ENCODE results near the gene TMEM190. TPM values are rescaled to one million over a fixed set of nuclear protein-coding genes. Genes with fewer than 3 reads are reported as not detected.

The TMEM190 gene
- total RNA-seq, 1 experiment from 2014 or later, result 0.74 TPM

- BruUV-seq (replicated peaks), result no TSS peak
- H3K27ac ChIP-seq (ENCODE audit: low read length), result no peak overlapping the region
- DNase-seq (ENCODE audit: low read depth, low spot score), result no peak
- peak; percentile 56 for ATAC-seq
- POLR2A ChIA-PET, result interaction anchor here (0.6 kb wide), 2 partner anchors 14 to 144 kb away, joined by 3 read pairs; partner anchors contain the start of gene COX6B2
- peaks cover 23% of the 10 kb centered on the region for H3K4me1 ChIP-seq (ENCODE audit: control insufficient read depth, insufficient read depth, low read length)
- TF ChIP-seq REST (IDR thresholded peaks at IDR 0.05; ENCODE audit: insufficient read depth in 1 of 2, low read depth in 2 of 2, low read length in 1 of 2) (no peak), TCF7L2 (IDR thresholded peaks at IDR 0.05; ENCODE audit: low read depth, low read length) (no peak), SIN3A (IDR thresholded peaks at IDR 0.05; ENCODE audit: borderline replicate concordance, insufficient read depth, low read depth, low read length) (peak; percentile 34; the same call in 1 of the 2 replicates), POLR2AphosphoS5 (IDR thresholded peaks at IDR 0.05; ENCODE audit: low read depth, low read length) (no peak), CTCF (IDR thresholded peaks at IDR 0.05) (no peak)
- H3K36me3 ChIP-seq (ENCODE audit: control insufficient read depth, insufficient read depth, low read length), result no peaks in the 10 kb centered on the region
- H3K27me3 ChIP-seq (ENCODE audit: control insufficient read depth, insufficient read depth, low read length), result no peaks in the 10 kb centered on the region
- intact Hi-C loops (cut with micrococcal nuclease; ENCODE audit: unreplicated experiment), result no loop called here
- CTCF ChIA-PET, result interaction anchor here (0.6 to 0.8 kb wide), 2 partner anchors 12 to 827 kb away, joined by 3 to 4 read pairs; no protein-coding TSS in a partner anchor
- H3K9me3 ChIP-seq (ENCODE audit: control insufficient read depth, insufficient read depth, low read depth, low read length), result no peaks in the 10 kb centered on the region
- H3K4me3 ChIP-seq (ENCODE audit: low read depth in 2 of 2, low read length in 2 of 2), result peak overlapping the region; percentile 42 to 47
- in situ Hi-C loops (cut with HindIII; ENCODE audit: low pct_unique_long_range_greater_than_20kb, low sequenced_read_pairs), result no loop called here
These were observed 7.7 kb upstream of the TMEM190 start for GRCh38 chr19:55368701-55369563.

GRCh38 chr19:55369653-55370304 lies 6.8 kb upstream of the TMEM190 start:
- ChIA-PET CTCF (no interaction called here), POLR2A (no interaction called here)
- in situ Hi-C loops (cut with HindIII; ENCODE audit: low pct_unique_long_range_greater_than_20kb, low sequenced_read_pairs) (no loop called here), intact Hi-C loops (cut with micrococcal nuclease; ENCODE audit: unreplicated experiment) (loop anchor here (10.0 kb wide), 1 partner anchor 75 kb away; no protein-coding TSS in a partner anchor)
- DNase-seq (ENCODE audit: low read depth, low spot score) (no peak), ATAC-seq (peak; percentile 70)
- peak overlapping the region; percentile 42 to 70 for H3K4me3 ChIP-seq (ENCODE audit: low read depth in 2 of 2, low read length in 2 of 2)
- H3K27me3 ChIP-seq (ENCODE audit: control insufficient read depth, insufficient read depth, low read length), result no peaks in the 10 kb centered on the region
- TF ChIP-seq SIN3A (IDR thresholded peaks at IDR 0.05; ENCODE audit: borderline replicate concordance, insufficient read depth, low read depth, low read length), result no peak
- no peak for TF ChIP-seq POLR2AphosphoS5 (IDR thresholded peaks at IDR 0.05; ENCODE audit: low read depth, low read length)
- no peak for TF ChIP-seq REST (IDR thresholded peaks at IDR 0.05; ENCODE audit: insufficient read depth in 1 of 2, low read depth in 2 of 2, low read length in 1 of 2)
- TF ChIP-seq CTCF (IDR thresholded peaks at IDR 0.05), result no peak
- no peaks in the 10 kb centered on the region for H3K36me3 ChIP-seq (ENCODE audit: control insufficient read depth, insufficient read depth, low read length)
- no peaks in the 10 kb centered on the region for H3K9me3 ChIP-seq (ENCODE audit: control insufficient read depth, insufficient read depth, low read depth, low read length)
- peaks cover 29% of the 10 kb centered on the region for H3K4me1 ChIP-seq (ENCODE audit: control insufficient read depth, insufficient read depth, low read length)
- BruUV-seq (replicated peaks), result no TSS peak
- H3K27ac ChIP-seq (ENCODE audit: low read length), result no peak overlapping the region
